Testis (tissue), 2 donors: ENCODE measurements around the gene CFAP157.
"Not testable (repeated sequence)": the region's sequence is repeated elsewhere in the genome, so short reads cannot be mapped to it uniquely, and the experiment has no call there.

Experiments used
- POLR2A ChIP-seq: fragments of 450-650 bp; IDR thresholded peaks from one replicate; pipeline ENCODE4 v1.6.1; 2017; ENCODE audit warnings: antibody characterized with exemption, mild to moderate bottlenecking, moderate library complexity
- TF ChIP-seq, protein P1 (sequence below), 3 experiments: fragments of 450-650 bp in 2 of 3; fragments of 200-600 bp in 1 of 3; sonication (generic) in 1 of 3; IDR thresholded peaks; one replicate each; pipeline ENCODE4 v1.5.1; 2016 to 2019; ENCODE audit warnings: antibody characterized with exemption in 3 of 3, mild to moderate bottlenecking in 2 of 3, moderate library complexity in 1 of 3

DNA sequence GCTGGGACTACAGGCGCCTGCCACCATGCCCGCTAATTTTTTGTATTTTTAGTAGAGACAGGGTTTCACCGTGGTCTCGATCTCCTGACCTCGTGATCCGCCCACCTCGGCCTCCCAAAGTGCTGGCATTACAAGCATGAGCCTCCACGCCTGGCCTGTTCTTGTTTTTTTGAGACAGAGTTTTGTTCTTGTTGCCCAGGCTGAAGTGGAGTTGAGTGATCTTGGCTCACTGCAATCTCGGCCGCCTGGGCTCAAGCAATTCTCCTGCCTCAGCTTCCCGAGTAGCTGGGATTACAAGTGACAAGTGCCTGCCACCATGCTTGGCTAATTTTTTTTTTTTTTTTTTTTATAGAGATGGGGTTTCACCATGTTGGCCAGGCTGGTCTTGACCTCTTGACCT, 50.0 kb downstream of the CFAP157 start:
- TF ChIP-seq, protein P1, sequence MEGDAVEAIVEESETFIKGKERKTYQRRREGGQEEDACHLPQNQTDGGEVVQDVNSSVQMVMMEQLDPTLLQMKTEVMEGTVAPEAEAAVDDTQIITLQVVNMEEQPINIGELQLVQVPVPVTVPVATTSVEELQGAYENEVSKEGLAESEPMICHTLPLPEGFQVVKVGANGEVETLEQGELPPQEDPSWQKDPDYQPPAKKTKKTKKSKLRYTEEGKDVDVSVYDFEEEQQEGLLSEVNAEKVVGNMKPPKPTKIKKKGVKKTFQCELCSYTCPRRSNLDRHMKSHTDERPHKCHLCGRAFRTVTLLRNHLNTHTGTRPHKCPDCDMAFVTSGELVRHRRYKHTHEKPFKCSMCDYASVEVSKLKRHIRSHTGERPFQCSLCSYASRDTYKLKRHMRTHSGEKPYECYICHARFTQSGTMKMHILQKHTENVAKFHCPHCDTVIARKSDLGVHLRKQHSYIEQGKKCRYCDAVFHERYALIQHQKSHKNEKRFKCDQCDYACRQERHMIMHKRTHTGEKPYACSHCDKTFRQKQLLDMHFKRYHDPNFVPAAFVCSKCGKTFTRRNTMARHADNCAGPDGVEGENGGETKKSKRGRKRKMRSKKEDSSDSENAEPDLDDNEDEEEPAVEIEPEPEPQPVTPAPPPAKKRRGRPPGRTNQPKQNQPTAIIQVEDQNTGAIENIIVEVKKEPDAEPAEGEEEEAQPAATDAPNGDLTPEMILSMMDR (IDR thresholded peaks at IDR 0.05) = not testable (repeated sequence)
- TF ChIP-seq POLR2A = not testable (repeated sequence)
